HCT116 (cell line): ENCODE results near the gene CT45A8. TPM values are rescaled to one million over a fixed set of nuclear protein-coding genes. Genes with fewer than 3 reads are reported as not detected.
"Not testable (repeated sequence)": the region's sequence is repeated elsewhere in the genome, so short reads cannot be mapped to it uniquely, and the experiment has no call there.

Experiments used
- ATAC-seq: fragments of 200-7000 bp; cut with Tn5 transposase; 2 replicates; pipeline ENCODE4 v1.9.1; 2020; ENCODE audit warnings: mild to moderate bottlenecking, moderate library complexity
- Bru-seq: library from RNA; stranded (reverse); fragments of 400-500 nt; gene quantifications from one replicate; lab custom pipeline; 2021; lab: Mats Ljungman, UMichigan
- BruChase-seq, 2 experiments: library from RNA; stranded (reverse); fragments of 400-500 nt; gene quantifications; one replicate each; lab custom pipeline; 2021; lab: Mats Ljungman, UMichigan
- BruUV-seq: library from RNA; stranded (reverse); fragments of 400-500 nt; replicated peaks from 2 replicates; lab custom pipeline; 2021; lab: Mats Ljungman, UMichigan
- CTCF ChIA-PET: fragments of 300-600 bp; sonication (Branson Sonifier 250); formaldehyde crosslinking; loops from one replicate; lab custom pipeline; 2021; ENCODE audit warnings: antibody characterized with exemption; lab: Charles Lee
- POLR2A ChIA-PET: fragments of 300-600, 350-600 bp; sonication (Branson Sonifier 250); formaldehyde crosslinking; loops from one replicate; lab custom pipeline; 2021; ENCODE audit warnings: antibody characterized with exemption; lab: Charles Lee
- RAD21 ChIA-PET, 2 experiments: fragments of 300-600 bp; sonication (Branson Sonifier 250); formaldehyde crosslinking; loops; one replicate each; lab custom pipeline; 2023; ENCODE audit warnings: low total read pairs in 2 of 2; ENCODE audit not compliant: uncharacterized antibody in 2 of 2, unreplicated experiment in 2 of 2, low non-redundant PET in 1 of 2; lab: Charles Lee
- DNase-seq: peaks from one replicate; pipeline ENCODE4 v3.0.0-alpha.2; 2010; ENCODE audit warnings: low read depth, low spot score
- H2AFZ ChIP-seq: fragments of 200-600 bp; shearing (Covaris generic), sonication (generic); 2 replicates; pipeline ENCODE4 v1.6.1; 2017; ENCODE audit warnings: low read depth, mixed run types, mixed read lengths, antibody characterized with exemption, low read length; ENCODE audit not compliant: poor library complexity, severe bottlenecking
- H3K27ac ChIP-seq: 2 replicates; pipeline ENCODE4 v1.5.1; 2012; ENCODE audit warnings: low read depth, low read length
- H3K27me3 ChIP-seq: fragments of 200-600 bp; sonication (generic); 2 replicates; pipeline ENCODE4 v1.6.1; 2016; ENCODE audit warnings: mixed run types, low read length, mixed read lengths; ENCODE audit not compliant: insufficient read depth
- H3K36me3 ChIP-seq, 2 experiments: fragments of 200-500 bp in 1 of 2; fragments of 200-600 bp in 1 of 2; sonication (Bioruptor generic) in 1 of 2; sonication (generic) in 1 of 2; 2 replicates each; pipeline versions ENCODE4 v1.5.1 to v1.6.1; 2014 to 2016; ENCODE audit warnings: low read length in 2 of 2, inconsistent platforms in 1 of 2, mixed read lengths in 1 of 2, mixed run types in 1 of 2; ENCODE audit not compliant: insufficient read depth in 2 of 2, control insufficient read depth in 1 of 2
- H3K4me1 ChIP-seq, 2 experiments: fragments of 200-600 bp in 1 of 2; sonication (generic) in 1 of 2; 2 replicates each; pipeline versions ENCODE4 v1.5.1 to v1.6.1; 2012 to 2017; ENCODE audit warnings: low read length in 2 of 2, inconsistent platforms in 1 of 2, mild to moderate bottlenecking in 1 of 2, mixed read lengths in 1 of 2, mixed run types in 1 of 2, moderate library complexity in 1 of 2; ENCODE audit not compliant: insufficient read depth in 2 of 2, control insufficient read depth in 1 of 2
- H3K4me2 ChIP-seq: fragments of 200-600 bp; sonication (generic); 2 replicates; pipeline ENCODE4 v1.6.1; 2017; ENCODE audit warnings: mixed run types, low read length, mixed read lengths
- H3K4me3 ChIP-seq, 2 experiments: fragments of 200-600 bp in 1 of 2; sonication (generic) in 1 of 2; replicated peaks in 1 of 2; 2 replicates each; pipeline ENCODE4 v1.5.1; 2011 to 2016; ENCODE audit warnings: low read length in 2 of 2, control low read depth in 1 of 2, low read depth in 1 of 2, mild to moderate bottlenecking in 1 of 2, mixed read lengths in 1 of 2, mixed run types in 1 of 2
- H3K79me2 ChIP-seq: fragments of 200-600 bp; sonication (generic); 2 replicates; pipeline ENCODE4 v1.6.1; 2017; ENCODE audit warnings: mild to moderate bottlenecking, mixed run types, low read length, moderate library complexity, mixed read lengths; ENCODE audit not compliant: insufficient read depth
- H3K9ac ChIP-seq: fragments of 200-600 bp; sonication (generic); 2 replicates; pipeline ENCODE4 v1.6.1; 2016; ENCODE audit warnings: low read length, mixed read lengths
- H3K9me2 ChIP-seq: fragments of 200-600 bp; sonication (generic), shearing (Covaris generic); 2 replicates; pipeline ENCODE4 v1.6.1; 2017; ENCODE audit warnings: mixed run types, mild to moderate bottlenecking, moderate library complexity; ENCODE audit not compliant: insufficient read depth
- H3K9me3 ChIP-seq, 2 experiments: fragments of 200-500 bp in 1 of 2; fragments of 200-600 bp in 1 of 2; sonication (Bioruptor generic) in 1 of 2; sonication (generic) in 1 of 2; 2 replicates each; pipeline ENCODE4 v1.6.1; 2014 to 2017; ENCODE audit warnings: low read length in 2 of 2, mixed read lengths in 2 of 2, inconsistent platforms in 1 of 2, low read depth in 1 of 2, mild to moderate bottlenecking in 1 of 2, mixed run types in 1 of 2, moderate library complexity in 1 of 2; ENCODE audit not compliant: control insufficient read depth in 1 of 2, insufficient read depth in 1 of 2
- H4K20me1 ChIP-seq: fragments of 200-600 bp; sonication (generic), shearing (Covaris generic); 2 replicates; pipeline ENCODE4 v1.6.1; 2017; ENCODE audit warnings: mixed run types, mild to moderate bottlenecking, moderate library complexity; ENCODE audit not compliant: insufficient read depth
- CTCF ChIP-seq, 3 experiments: fragments of 200-600 bp in 1 of 3; sonication (generic) in 1 of 3; IDR thresholded peaks in 2 of 3; conservative IDR thresholded peaks in 1 of 3; 2 replicates each; pipeline ENCODE4 v1.5.1; 2012 to 2017; ENCODE audit warnings: low read depth in 2 of 3, low read length in 2 of 3, antibody characterized with exemption in 1 of 3, borderline replicate concordance in 1 of 3, control low read depth in 1 of 3, mild to moderate bottlenecking in 1 of 3, mixed read lengths in 1 of 3, mixed run types in 1 of 3, moderate library complexity in 1 of 3; ENCODE audit not compliant: insufficient read depth in 1 of 3
- EZH2phosphoT487 ChIP-seq: fragments of 200-600 bp; IDR thresholded peaks from 2 replicates; pipeline ENCODE4 v1.6.1; 2018; ENCODE audit warnings: antibody characterized with exemption, borderline replicate concordance
- JUND ChIP-seq: IDR thresholded peaks from 2 replicates; pipeline ENCODE4 v1.6.1; 2012
- MAX ChIP-seq: IDR thresholded peaks from 2 replicates; pipeline ENCODE4 v1.6.1; 2012
- POLR2AphosphoS5 ChIP-seq: IDR thresholded peaks from 2 replicates; pipeline ENCODE4 v1.6.1; 2011; ENCODE audit warnings: mild to moderate bottlenecking, low read depth, low read length, moderate library complexity
- RAD21 ChIP-seq: IDR thresholded peaks from 2 replicates; pipeline ENCODE4 v1.6.1; 2012; ENCODE audit warnings: low read depth, mild to moderate bottlenecking
- REST ChIP-seq: IDR thresholded peaks from 2 replicates; pipeline ENCODE4 v1.6.1; 2012; ENCODE audit warnings: low read depth
- SP1 ChIP-seq: IDR thresholded peaks from 2 replicates; pipeline ENCODE4 v1.6.1; 2012; ENCODE audit warnings: low read depth
- ZBTB33 ChIP-seq: IDR thresholded peaks from 2 replicates; pipeline ENCODE4 v1.6.1; 2011; ENCODE audit warnings: mild to moderate bottlenecking, low read length, moderate library complexity; ENCODE audit not compliant: insufficient replicate concordance; ENCODE audit errors: extremely low read depth
- ZNF274 ChIP-seq: fragments of 200-500 bp; sonication (Bioruptor generic); IDR thresholded peaks from 2 replicates; pipeline ENCODE4 v1.6.1; 2014; ENCODE audit warnings: mild to moderate bottlenecking, low read depth, low read length, inconsistent platforms
- intact Hi-C: fragments of 100-400 bp; cut with micrococcal nuclease; formaldehyde crosslinking; loops from 2 replicates; pipeline ENCODE4 v1.10.0; 2022
- long read RNA-seq: library from polyadenylated mRNA; unstranded; transcript quantifications from one replicate; pipeline ENCODE4 v2.0.0, GENCODE V29; 2021; ENCODE audit not compliant: unreplicated experiment
- polyA plus RNA-seq: library from polyadenylated mRNA; unstranded; fragments of >200 nt; gene quantifications from 2 replicates; pipeline ENCODE4 v1.2.1, GENCODE V29; 2012; ENCODE audit warnings: missing spikeins
- total RNA-seq: library from RNA; stranded (reverse); gene quantifications from one replicate; pipeline ENCODE4 v1.2.1, GENCODE V29; 2021; ENCODE audit not compliant: unreplicated experiment

CT45A8 gene
- total RNA-seq (not detected), Bru-seq, nascent RNA (not detected), BruChase-seq, experiment 1, labeled RNA remaining after a 6-hour chase (not detected), BruChase-seq, experiment 2, labeled RNA remaining after a 2-hour chase (not detected)
- polyA plus RNA-seq: not detected in 2 replicates
- long read RNA-seq: 0 reads

GRCh38 chrX:135854438-135854837 lies at the start of gene CT45A8:
CT45A8 (minus strand) TSS chrX:135854538; CDS start chrX:135850783, 3,755 bp downstream.
- H3K27me3 ChIP-seq, H3K4me2 ChIP-seq, H3K36me3 ChIP-seq, CTCF ChIA-PET, H3K4me1 ChIP-seq, RAD21 ChIA-PET, H3K9me3 ChIP-seq, H3K9ac ChIP-seq, H3K9me2 ChIP-seq, POLR2A ChIA-PET, intact Hi-C loops, H3K27ac ChIP-seq, BruUV-seq, H4K20me1 ChIP-seq, H3K4me3 ChIP-seq, DNase-seq, ATAC-seq, H3K79me2 ChIP-seq, H2AFZ ChIP-seq: not testable (repeated sequence)

- no TSS peak for BruUV-seq
- H3K79me2 ChIP-seq: no peaks in the 10 kb centered on the region
- POLR2A ChIA-PET: no interaction called here
- no peaks in the 10 kb centered on the region for H3K9me2 ChIP-seq
- intact Hi-C loops: no loop called here
- no peaks in the 10 kb centered on the region for H3K27me3 ChIP-seq
- H4K20me1 ChIP-seq: no peaks in the 10 kb centered on the region
- no peaks in the 10 kb centered on the region for H3K36me3 ChIP-seq
- H3K4me1 ChIP-seq: no peaks in the 10 kb centered on the region
- H3K9me3 ChIP-seq: no peaks in the 10 kb centered on the region
- CTCF ChIA-PET: no interaction called here
- H3K27ac ChIP-seq: no peak within 1 kb of the TSS
- H3K9ac ChIP-seq: no peak within 1 kb of the TSS
- ATAC-seq (no peak), DNase-seq (no peak)
- H3K4me3 ChIP-seq: no peak within 1 kb of the TSS
- RAD21 ChIA-PET: no interaction called here
- no peak within 1 kb of the TSS for H2AFZ ChIP-seq
- no peak within 1 kb of the TSS for H3K4me2 ChIP-seq
- TF ChIP-seq ZNF274 (no peak), CTCF (IDR thresholded peaks at IDR 0.05 in 2 of 3, conservative IDR thresholded peaks at IDR 0.05 in 1 of 3; ENCODE audit: borderline replicate concordance in 1 of 3, insufficient read depth in 1 of 3, low read depth in 2 of 3, low read length in 2 of 3) (no peak), EZH2phosphoT487 (no peak), POLR2AphosphoS5 (no peak), MAX (no peak), ZBTB33 (no peak), SP1 (no peak), RAD21 (no peak), JUND (no peak), REST (no peak)
These were observed 39.0 kb upstream of the CT45A8 start, which contains the start of the genes CT45A10 and SAGE1 for GRCh38 chrX:135893294-135893817. CT45A10 (minus strand) TSS chrX:135893444; CDS start chrX:135885344, 8,100 bp downstream. SAGE1 (plus strand) TSS chrX:135893716; CDS start chrX:135896243, 2,527 bp downstream.
